Measurements from ENCODE around the gene HAP1. TPM values are rescaled to one million over a fixed set of nuclear protein-coding genes. Genes with fewer than 3 reads are reported as not detected.

HAP1 gene
- total and polyA plus RNA-seq, 2 of the 8 experiments (the other 6 are each of a cell fraction or from before 2014, with no cell fraction given) = 2.3 to 3.6 TPM

- H3K79me1 ChIP-seq (ENCODE audit: low read depth, low read length) = no peaks in the 10 kb centered on the region
- no peak overlapping the region for H2BK15ac ChIP-seq (ENCODE audit: low read length)
- no peak overlapping the region for H3K4me3 ChIP-seq (ENCODE audit: extremely low read depth in 1 of 4, insufficient read depth in 2 of 4, low read depth in 3 of 4, low read length in 4 of 4)
- 93% methylated on average over 2 of the region's 2 CpGs; no CpG with 5 or more reads in 1 of the 2 experiments for WGBS, 2 experiments (ENCODE audit: extremely low coverage in 1 of 2, insufficient coverage in 1 of 2, insufficient read length in 1 of 2, insufficient replicate concordance in 2 of 2, low coverage in 1 of 2, low lambda C conversion rate in 2 of 2, missing lambda C conversion rate in 1 of 2)
- peaks cover 2 to 22% (median 11%) of the 10 kb centered on the region in 4 experiments; a peak in 6 of 7 replicates for H3K4me1 ChIP-seq (replicated peaks in 1 of 4; ENCODE audit: control insufficient read depth in 3 of 4, insufficient read depth in 4 of 4, low read length in 3 of 4)
- H3K27ac ChIP-seq (ENCODE audit: low read depth, low read length) = no peak overlapping the region
- H2BK5ac ChIP-seq (ENCODE audit: low read depth, low read length) = 0 out of 2 replicates have a peak overlapping the region, but pooled peaks have one; percentile 61
- FAIRE-seq = no peak
- no peak overlapping the region for H4K8ac ChIP-seq (ENCODE audit: extremely low read depth, insufficient read depth, low read length)
- no peaks in the 10 kb centered on the region for H3K27me3 ChIP-seq (replicated peaks in 1 of 4; ENCODE audit: control insufficient read depth in 3 of 4, extremely low read depth in 1 of 4, insufficient read depth in 3 of 4, low read length in 3 of 4)
- H2AK5ac ChIP-seq (ENCODE audit: low read depth, low read length) = no peak overlapping the region
- no peak overlapping the region for H2AFZ ChIP-seq (ENCODE audit: low read length)
- TF ChIP-seq TAF7 (optimal IDR thresholded peaks at IDR 0.05; ENCODE audit: borderline replicate concordance, low read depth, low read length) (peak; percentile 100), TBP (IDR thresholded peaks at IDR 0.05; ENCODE audit: low read depth, low read length) (peak; percentile 83), POLR2A (IDR thresholded peaks at IDR 0.05; ENCODE audit: control extremely low read depth in 1 of 2, low read depth in 2 of 2, low read length in 2 of 2) (peak; percentile 83 to 90), SIN3A (conservative IDR thresholded peaks at IDR 0.05 in 1 of 2, IDR thresholded peaks at IDR 0.05 in 1 of 2; ENCODE audit: low read depth in 1 of 2, low read length in 2 of 2) (no peak), HDAC2 (IDR thresholded peaks at IDR 0.05; ENCODE audit: borderline replicate concordance in 1 of 2, low read depth in 2 of 2, low read length in 2 of 2) (no peak), SP1 (IDR thresholded peaks at IDR 0.05; ENCODE audit: low read depth, low read length) (0 out of 2 replicates have a peak, but pooled peaks have one; percentile 34), POLR2AphosphoS5 (IDR thresholded peaks at IDR 0.05; ENCODE audit: low read depth, low read length) (peak; percentile 94)
- no peak overlapping the region for H3K9ac ChIP-seq (replicated peaks in 1 of 4; ENCODE audit: extremely low read depth in 1 of 4, low read depth in 3 of 4, low read length in 3 of 4)
- H3K18ac ChIP-seq (ENCODE audit: extremely low read depth, low read length) = no peak overlapping the region
- no peaks in the 10 kb centered on the region for H3K79me2 ChIP-seq (ENCODE audit: control insufficient read depth in 1 of 2, insufficient read depth in 2 of 2, low read length in 2 of 2)
- POLR2A ChIA-PET (ENCODE audit: partially characterized antibody) = interaction anchor here (0.9 to 9.2 kb wide), 7 partner anchors 8 to 150 kb away, joined by 4 to 233 read pairs (median 5); partner anchors contain the start of genes EIF1 and KRT19
- no peaks in the 10 kb centered on the region for H3K9me3 ChIP-seq (ENCODE audit: insufficient read depth in 2 of 2, low read depth in 1 of 2, low read length in 1 of 2)
- H2BK12ac ChIP-seq (ENCODE audit: low read depth, low read length) = no peak overlapping the region
- H4K20me1 ChIP-seq (replicated peaks in 1 of 2; ENCODE audit: control insufficient read depth in 1 of 2, insufficient read depth in 2 of 2, low read length in 2 of 2) = no peaks in the 10 kb centered on the region
- H4K5ac ChIP-seq (ENCODE audit: insufficient read length, low read depth, low read length) = no peak overlapping the region
- CTCF ChIA-PET (ENCODE audit: partially characterized antibody) = interaction anchor here (0.6 to 7.1 kb wide), 11 partner anchors 11 to 1118 kb away, joined by 3 to 59 read pairs (median 3); no protein-coding TSS in a partner anchor
- H3K4me2 ChIP-seq (ENCODE audit: insufficient read depth in 1 of 2, low read depth in 2 of 2, low read length in 2 of 2) = peak overlapping the region in 1 of 2 experiments; percentile 8; a peak in 1 of 4 replicates
- no peak overlapping the region for H2BK20ac ChIP-seq (ENCODE audit: low read length)
- H3K23me2 ChIP-seq (ENCODE audit: low read depth, low read length) = no peaks in the 10 kb centered on the region
- H3K14ac ChIP-seq (ENCODE audit: insufficient read length) = no peak overlapping the region
- no peak overlapping the region for H4K91ac ChIP-seq (replicated peaks; ENCODE audit: insufficient read length, low read length)
- H3K56ac ChIP-seq (replicated peaks; ENCODE audit: insufficient read length, low read depth, low read length) = no peak overlapping the region
- H3K4ac ChIP-seq (replicated peaks; ENCODE audit: insufficient read length, low read depth, low read length) = no peak overlapping the region
- H3K36me3 ChIP-seq (ENCODE audit: control insufficient read depth in 2 of 4, insufficient read depth in 4 of 4, low read length in 3 of 4) = no peaks in the 10 kb centered on the region
- H2BK120ac ChIP-seq (replicated peaks; ENCODE audit: low read depth, low read length) = no peak overlapping the region
- H3K23ac ChIP-seq (ENCODE audit: insufficient read length) = no peak overlapping the region
- DNase-seq (ENCODE audit: low read depth in 1 of 2, low spot score in 2 of 2) = no peak
Measured at GRCh38 chr17:41678411-41678906, 56.0 kb downstream of the HAP1 start.

All from H1 (cell line).